Keratinocyte (primary cell): ENCODE data around the gene AHCYL2. TPM values are rescaled to one million over a fixed set of nuclear protein-coding genes. Genes with fewer than 3 reads are reported as not detected.

Experiments
- DNase-seq: peaks from one replicate; pipeline ENCODE4 v3.0.0-alpha.2; 2011; ENCODE audit warnings: low read depth, missing footprints, low spot score
- FAIRE-seq: peaks from 2 replicates; lab custom pipeline; 2011; peaks lifted over from hg19 to GRCh38; lab: Jason Lieb, UNC
- H2AFZ ChIP-seq: 2 replicates; pipeline ENCODE4 v1.6.0; 2012; ENCODE audit warnings: low read length, control low read depth, inconsistent platforms; ENCODE audit not compliant: control insufficient read depth
- H3K27ac ChIP-seq: 2 replicates; pipeline ENCODE4 v1.5.1; 2011; ENCODE audit warnings: low read length; ENCODE audit not compliant: control insufficient read depth, insufficient read depth
- H3K27me3 ChIP-seq: 3 replicates; pipeline ENCODE4 v1.6.0; 2011; ENCODE audit warnings: low read length; ENCODE audit not compliant: control insufficient read depth, insufficient read depth; ENCODE audit errors: extremely low read depth
- H3K36me3 ChIP-seq, 2 experiments: 2 replicates in 1 of 2; 3 replicates in 1 of 2; pipeline ENCODE4 v1.5.1; 2011; ENCODE audit warnings: low read length in 2 of 2, mild to moderate bottlenecking in 1 of 2; ENCODE audit not compliant: control insufficient read depth in 2 of 2, insufficient read depth in 2 of 2; ENCODE audit errors: extremely low read depth in 1 of 2
- H3K4me1 ChIP-seq: 3 replicates; pipeline ENCODE4 v1.5.1; 2011; ENCODE audit warnings: low read length; ENCODE audit not compliant: control insufficient read depth, insufficient read depth; ENCODE audit errors: extremely low read depth
- H3K4me2 ChIP-seq: 3 replicates; pipeline ENCODE4 v1.6.0; 2011; ENCODE audit warnings: low read depth, low read length; ENCODE audit not compliant: control insufficient read depth, insufficient read depth; ENCODE audit errors: extremely low read depth
- H3K4me3 ChIP-seq, 3 experiments: fragments of 200-600 bp in 1 of 3; sonication (generic) in 1 of 3; 2 replicates in 2 of 3; 3 replicates in 1 of 3; pipeline ENCODE4 v1.5.1; 2011 to 2016; ENCODE audit warnings: low read length in 3 of 3, mild to moderate bottlenecking in 3 of 3, control low read depth in 2 of 3, inconsistent platforms in 1 of 3, low read depth in 1 of 3, mixed read lengths in 1 of 3, mixed run types in 1 of 3, moderate library complexity in 1 of 3; ENCODE audit not compliant: control insufficient read depth in 2 of 3, insufficient read depth in 2 of 3; ENCODE audit errors: extremely low read depth in 1 of 3
- H3K79me2 ChIP-seq: 2 replicates; pipeline ENCODE4 v1.6.0; 2012; ENCODE audit warnings: low read length; ENCODE audit not compliant: control insufficient read depth, insufficient read depth
- H3K9ac ChIP-seq: 3 replicates; pipeline ENCODE4 v1.6.0; 2011; ENCODE audit warnings: low read length; ENCODE audit not compliant: control insufficient read depth, insufficient read depth; ENCODE audit errors: extremely low read depth
- H3K9me1 ChIP-seq: 3 replicates; pipeline ENCODE4 v1.6.0; 2011; ENCODE audit warnings: low read length; ENCODE audit not compliant: control insufficient read depth, insufficient read depth; ENCODE audit errors: extremely low read depth
- H3K9me3 ChIP-seq: 2 replicates; pipeline ENCODE4 v1.5.1; 2012; ENCODE audit warnings: low read depth, low read length; ENCODE audit not compliant: control insufficient read depth
- H4K20me1 ChIP-seq: 3 replicates; pipeline ENCODE4 v1.6.0; 2011; ENCODE audit warnings: low read length; ENCODE audit not compliant: control insufficient read depth, insufficient read depth; ENCODE audit errors: extremely low read depth
- EZH2 ChIP-seq: IDR thresholded peaks from one replicate; pipeline ENCODE4 v1.6.1; 2012; ENCODE audit warnings: inconsistent platforms, mild to moderate bottlenecking, low read length, moderate library complexity
- dilution Hi-C: fragments of 300-500 bp; cut with MboI; formaldehyde crosslinking; loops from one replicate; pipeline ENCODE4 v1.7.0; 2020; ENCODE audit warnings: low sequenced_read_pairs; ENCODE audit not compliant: extremely low pct_ligation_motif_present
- polyA plus RNA-seq, 5 experiments: library from polyadenylated mRNA; depleted of rRNA in 3 of 5; stranded (reverse) in 3 of 5; stranded (forward) in 1 of 5; unstranded in 1 of 5; fragments of >200 nt; gene quantifications; 1 replicate in 1 of 5; 2 replicates in 3 of 5; 3 replicates in 1 of 5; pipeline versions ENCODE4 v1.2.1 to v1.2.3, GENCODE V29; 2011 to 2012; ENCODE audit warnings: missing spikeins in 2 of 5, low read depth in 1 of 5, low replicate concordance in 1 of 5
- TF ChIP-seq, protein P1 (sequence below), 3 experiments: IDR thresholded peaks in 1 of 3; conservative IDR thresholded peaks in 1 of 3; optimal IDR thresholded peaks in 1 of 3; 2 replicates in 2 of 3; 3 replicates in 1 of 3; pipeline versions ENCODE3 to v1.5.1; 2011; ENCODE audit warnings: low read length in 3 of 3, mild to moderate bottlenecking in 3 of 3, moderate library complexity in 2 of 3, control low read depth in 1 of 3, inconsistent platforms in 1 of 3; ENCODE audit not compliant: insufficient read depth in 2 of 3; ENCODE audit errors: extremely low read depth in 1 of 3

The AHCYL2 gene
- polyA plus RNA-seq, 1 donor (not counting 4 experiments of a cell fraction or from before 2014, with no cell fraction given): 32.8 TPM

DNA sequence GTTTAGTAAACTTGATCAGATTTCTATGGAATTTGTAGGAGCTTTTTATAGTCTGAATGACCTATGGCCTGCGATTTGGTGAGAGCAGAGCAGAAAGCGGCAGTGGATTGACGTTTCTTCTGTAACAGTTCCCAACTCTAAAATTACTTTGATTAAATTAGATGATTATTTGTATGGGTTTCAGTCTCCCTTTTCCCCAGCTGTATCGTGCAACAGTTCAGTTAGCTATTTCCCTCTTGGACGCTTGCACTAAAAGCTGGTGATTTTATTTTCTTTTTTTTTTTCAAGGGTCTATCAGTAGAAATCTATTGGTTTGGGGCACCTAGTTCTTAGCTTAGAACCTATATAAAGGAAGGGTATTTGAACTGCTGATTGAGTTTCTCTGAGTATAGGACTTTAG, 6.8 kb downstream of the AHCYL2 start:
- Histone ChIP-seq H3K4me2 (no peak overlapping the region), H4K20me1 (peaks cover 6% of the 10 kb centered on the region), H3K79me2 (peaks cover 45% of the 10 kb centered on the region), H3K27me3 (no peaks in the 10 kb centered on the region), H2AFZ (no peak overlapping the region), H3K4me3 (no peak overlapping the region), H3K9me1 (no peaks in the 10 kb centered on the region), H3K9ac (no peak overlapping the region), H3K27ac (no peak overlapping the region), H3K9me3 (no peaks in the 10 kb centered on the region), H3K36me3 (peaks cover 0 to 4% of the 10 kb centered on the region in 2 experiments), H3K4me1 (peaks cover 29% of the 10 kb centered on the region)
- no peak for FAIRE-seq
- dilution Hi-C loops: no loop called here
- TF ChIP-seq, protein P1, sequence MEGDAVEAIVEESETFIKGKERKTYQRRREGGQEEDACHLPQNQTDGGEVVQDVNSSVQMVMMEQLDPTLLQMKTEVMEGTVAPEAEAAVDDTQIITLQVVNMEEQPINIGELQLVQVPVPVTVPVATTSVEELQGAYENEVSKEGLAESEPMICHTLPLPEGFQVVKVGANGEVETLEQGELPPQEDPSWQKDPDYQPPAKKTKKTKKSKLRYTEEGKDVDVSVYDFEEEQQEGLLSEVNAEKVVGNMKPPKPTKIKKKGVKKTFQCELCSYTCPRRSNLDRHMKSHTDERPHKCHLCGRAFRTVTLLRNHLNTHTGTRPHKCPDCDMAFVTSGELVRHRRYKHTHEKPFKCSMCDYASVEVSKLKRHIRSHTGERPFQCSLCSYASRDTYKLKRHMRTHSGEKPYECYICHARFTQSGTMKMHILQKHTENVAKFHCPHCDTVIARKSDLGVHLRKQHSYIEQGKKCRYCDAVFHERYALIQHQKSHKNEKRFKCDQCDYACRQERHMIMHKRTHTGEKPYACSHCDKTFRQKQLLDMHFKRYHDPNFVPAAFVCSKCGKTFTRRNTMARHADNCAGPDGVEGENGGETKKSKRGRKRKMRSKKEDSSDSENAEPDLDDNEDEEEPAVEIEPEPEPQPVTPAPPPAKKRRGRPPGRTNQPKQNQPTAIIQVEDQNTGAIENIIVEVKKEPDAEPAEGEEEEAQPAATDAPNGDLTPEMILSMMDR (optimal IDR thresholded peaks at IDR 0.05 in 1 of 3, IDR thresholded peaks at IDR 0.05 in 1 of 3, conservative IDR thresholded peaks at IDR 0.05 in 1 of 3; ENCODE audit: extremely low read depth in 1 of 3, insufficient read depth in 2 of 3, low read length in 3 of 3): no peak
- TF ChIP-seq EZH2: no peak
- DNase-seq: no peak

DNA sequence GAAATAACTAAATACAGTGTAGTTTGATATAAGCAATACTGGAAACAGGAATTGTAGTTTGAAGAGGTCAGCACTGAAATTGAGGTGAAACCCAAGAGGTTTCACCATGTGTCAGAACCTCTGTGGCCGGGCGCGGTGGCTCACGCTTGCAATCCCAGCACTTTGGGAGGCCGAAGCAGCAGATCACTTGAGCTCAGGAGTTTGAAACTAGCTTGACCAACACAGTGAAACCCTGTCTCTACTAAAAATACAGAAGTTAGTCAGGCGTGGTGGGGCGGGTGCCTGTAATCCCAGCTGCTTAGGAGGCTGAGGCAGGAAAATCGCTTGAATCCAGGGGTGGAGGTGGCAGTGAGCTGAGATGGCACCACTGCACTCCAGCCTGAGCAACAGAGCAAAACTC, 13.7 kb downstream of the AHCYL2 start:
- FAIRE-seq (no peak), DNase-seq (no peak)
- peak overlapping the region; percentile 2 for H3K4me2 ChIP-seq
- H3K4me3 ChIP-seq: no peak overlapping the region
- H3K79me2 ChIP-seq: peaks cover 5% of the 10 kb centered on the region
- TF ChIP-seq, protein P1 (optimal IDR thresholded peaks at IDR 0.05 in 1 of 3, IDR thresholded peaks at IDR 0.05 in 1 of 3, conservative IDR thresholded peaks at IDR 0.05 in 1 of 3; ENCODE audit: extremely low read depth in 1 of 3, insufficient read depth in 2 of 3, low read length in 3 of 3): no peak
- TF ChIP-seq EZH2: no peak
- H4K20me1 ChIP-seq: peaks cover 6% of the 10 kb centered on the region
- dilution Hi-C loops: no loop called here
- H3K9me3 ChIP-seq: no peaks in the 10 kb centered on the region
- H3K36me3 ChIP-seq: no peaks in the 10 kb centered on the region
- H3K9ac ChIP-seq: no peak overlapping the region
- no peaks in the 10 kb centered on the region for H3K9me1 ChIP-seq
- no peaks in the 10 kb centered on the region for H3K27me3 ChIP-seq
- H2AFZ ChIP-seq: no peak overlapping the region
- peaks cover 17% of the 10 kb centered on the region for H3K4me1 ChIP-seq
- no peak overlapping the region for H3K27ac ChIP-seq
